ENCODE measurements around the gene METTL27.

METTL27 gene

DNA sequence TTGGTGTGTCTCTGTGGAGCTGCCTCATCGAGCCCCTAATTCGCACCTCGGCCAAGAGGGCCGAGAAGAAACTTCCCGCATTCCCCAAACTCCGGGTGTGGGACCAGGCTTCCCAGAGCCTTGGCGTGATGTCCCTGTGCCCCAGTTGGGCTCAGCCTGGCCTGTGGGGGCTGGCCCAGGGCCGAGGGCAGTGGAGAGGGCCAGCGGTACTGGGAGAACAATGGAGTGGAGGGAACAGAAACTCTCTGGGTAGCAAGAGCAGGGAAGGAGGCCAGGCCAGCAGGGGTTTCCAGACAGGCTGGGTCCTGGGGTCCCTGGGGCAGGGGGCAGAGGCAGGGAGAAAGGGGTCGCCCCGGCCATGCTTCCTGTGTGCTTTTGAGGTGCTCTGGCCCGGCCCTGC, 34.7 kb upstream of the METTL27 start:
- DNase-seq (ENCODE audit: insufficient read length, low spot score) (no peak), FAIRE-seq (no peak)
- TF ChIP-seq POLR2A (IDR thresholded peaks at IDR 0.05; ENCODE audit: low read depth, low read length), result no peak

DNA sequence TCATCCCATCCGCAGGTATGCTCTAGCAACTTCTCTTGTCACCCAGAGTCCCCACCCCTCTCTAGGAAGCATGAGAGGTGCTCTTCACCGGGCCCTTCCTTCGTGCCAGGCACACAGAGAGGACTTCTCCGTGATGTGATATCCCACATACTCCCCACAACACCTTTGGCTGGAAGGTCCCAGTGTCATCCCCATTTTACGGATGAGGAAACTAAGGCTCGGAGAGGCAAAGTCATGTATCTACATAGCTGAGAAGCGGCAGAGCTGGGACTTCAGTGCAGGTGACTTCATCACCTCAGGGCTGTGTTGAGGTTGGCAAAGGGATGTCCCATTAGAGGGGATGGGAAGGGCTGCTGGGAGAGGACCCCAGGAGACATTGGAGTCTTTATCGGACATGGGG, 34.0 kb upstream of the METTL27 start:
- TF ChIP-seq POLR2A (IDR thresholded peaks at IDR 0.05; ENCODE audit: low read depth, low read length), result no peak
- no peak for DNase-seq (ENCODE audit: insufficient read length, low spot score)
- FAIRE-seq, result no peak

DNA sequence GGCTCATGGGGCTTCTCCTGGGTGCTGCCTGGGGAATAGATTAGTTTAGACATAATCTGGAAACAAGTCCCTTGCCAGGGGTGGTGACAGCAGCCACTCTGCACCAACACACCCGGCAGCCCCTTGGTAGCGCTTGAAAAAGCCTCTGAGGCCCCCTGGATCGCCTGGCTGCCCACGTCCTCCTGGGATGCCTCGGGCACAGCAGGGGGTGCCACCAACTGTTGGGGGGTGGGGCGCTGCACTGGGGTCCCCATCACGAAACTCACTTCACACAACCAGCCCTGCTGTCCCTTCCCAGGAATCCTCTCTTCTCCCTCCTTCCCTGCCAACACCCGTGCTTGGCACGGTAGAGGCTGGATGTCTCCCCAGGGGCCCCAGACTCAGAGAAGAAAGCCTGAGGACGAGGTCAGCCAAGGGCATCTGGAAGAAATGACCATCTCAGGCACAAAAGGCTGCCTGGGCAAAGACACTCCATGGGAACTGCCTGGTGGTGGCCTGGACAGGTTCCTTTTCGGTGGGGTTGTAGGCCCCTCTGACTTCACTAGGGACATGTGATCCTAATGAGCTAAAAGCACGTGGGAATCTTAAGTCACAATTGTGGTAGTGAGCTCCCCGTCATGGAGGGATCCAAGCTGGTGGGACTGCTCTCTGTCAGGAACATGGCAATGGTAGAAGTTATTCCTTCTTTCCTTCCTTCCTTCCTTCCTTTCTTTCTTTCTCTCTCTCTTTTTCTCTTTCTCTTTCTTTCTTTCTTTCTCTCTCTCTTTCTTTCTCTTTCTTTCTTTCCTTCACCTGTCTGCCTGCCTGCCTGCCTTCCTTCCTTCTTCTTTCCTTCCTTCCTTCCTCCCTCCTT, 30.0 kb upstream of the METTL27 start:
- no peak for FAIRE-seq
- TF ChIP-seq POLR2A (IDR thresholded peaks at IDR 0.05; ENCODE audit: low read depth, low read length), result no peak

DNA sequence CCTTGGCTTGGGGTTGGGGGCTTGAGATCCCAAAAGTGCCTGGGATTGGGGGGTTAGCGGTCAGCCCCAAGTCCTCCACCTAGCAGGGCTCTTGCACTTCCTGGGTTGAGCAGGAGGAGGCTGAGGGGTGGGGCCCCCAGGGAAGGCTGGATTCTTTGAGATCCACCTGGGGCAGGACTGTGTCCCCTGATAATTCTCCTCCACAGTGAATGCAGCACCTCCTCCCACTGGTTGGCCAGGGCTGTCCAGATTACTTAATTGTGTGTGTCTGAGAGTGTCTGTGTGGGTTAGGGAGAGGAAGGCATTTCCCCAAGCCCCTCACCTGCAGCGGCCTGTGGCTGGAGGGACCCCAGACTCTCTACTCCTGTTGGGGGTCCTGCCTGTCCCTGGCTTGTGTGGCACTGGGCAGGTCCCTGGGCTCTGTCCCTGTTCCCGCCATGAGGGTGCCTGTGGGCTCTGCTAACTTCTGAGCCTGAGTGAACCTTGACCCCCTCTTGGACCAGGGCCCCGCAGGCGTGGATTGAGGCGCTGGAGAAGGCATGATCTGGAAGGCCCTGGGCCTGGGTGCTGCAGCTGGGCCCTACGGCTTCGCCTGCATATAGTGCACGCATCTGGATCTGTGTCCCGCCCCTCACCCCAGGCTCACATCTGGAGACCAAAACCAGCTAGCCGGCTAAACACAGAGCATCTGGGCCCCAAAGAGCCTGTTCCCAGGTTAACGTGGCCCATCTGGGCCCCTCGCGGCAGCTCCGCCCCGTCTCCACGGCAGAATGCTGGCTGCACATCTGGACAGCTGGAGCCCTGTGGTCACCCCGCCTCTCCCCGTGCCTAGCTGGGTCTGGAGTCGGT, 29.1 kb upstream of the METTL27 start:
- no peak for TF ChIP-seq POLR2A (IDR thresholded peaks at IDR 0.05; ENCODE audit: low read depth, low read length)
- DNase-seq (ENCODE audit: insufficient read length, low spot score) (no peak), FAIRE-seq (no peak)

More for the DNA sequence above, 30.0 kb upstream of the METTL27 start:
- DNase-seq (ENCODE audit: insufficient read length, low spot score), result no peak

DNA sequence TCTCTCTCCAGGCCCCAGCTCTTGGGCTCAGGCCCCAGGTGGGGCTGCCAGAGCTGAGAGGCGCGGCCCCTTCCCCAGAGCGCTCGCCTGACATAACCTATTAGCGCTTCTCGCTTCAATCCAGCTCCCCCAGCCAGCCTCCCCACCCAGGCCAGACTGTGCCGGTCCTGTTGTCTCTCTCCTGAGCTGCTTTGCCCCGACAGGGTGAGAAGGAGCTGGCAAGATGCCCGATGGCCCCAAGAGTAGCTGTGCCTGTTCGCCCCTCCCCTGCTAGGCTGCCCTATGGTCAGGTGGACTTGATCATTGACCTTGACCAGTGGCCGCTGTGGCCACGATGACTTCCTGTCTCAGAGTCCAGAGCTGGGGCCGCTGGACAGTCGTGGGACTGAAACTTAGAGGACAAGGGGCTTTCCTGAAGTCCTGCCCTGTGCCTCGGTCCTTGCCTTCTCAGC, 27.8 kb upstream of the METTL27 start:
- no peak for TF ChIP-seq POLR2A (IDR thresholded peaks at IDR 0.05; ENCODE audit: low read depth, low read length)
- DNase-seq (ENCODE audit: insufficient read length, low spot score), result no peak
- no peak for FAIRE-seq

DNA sequence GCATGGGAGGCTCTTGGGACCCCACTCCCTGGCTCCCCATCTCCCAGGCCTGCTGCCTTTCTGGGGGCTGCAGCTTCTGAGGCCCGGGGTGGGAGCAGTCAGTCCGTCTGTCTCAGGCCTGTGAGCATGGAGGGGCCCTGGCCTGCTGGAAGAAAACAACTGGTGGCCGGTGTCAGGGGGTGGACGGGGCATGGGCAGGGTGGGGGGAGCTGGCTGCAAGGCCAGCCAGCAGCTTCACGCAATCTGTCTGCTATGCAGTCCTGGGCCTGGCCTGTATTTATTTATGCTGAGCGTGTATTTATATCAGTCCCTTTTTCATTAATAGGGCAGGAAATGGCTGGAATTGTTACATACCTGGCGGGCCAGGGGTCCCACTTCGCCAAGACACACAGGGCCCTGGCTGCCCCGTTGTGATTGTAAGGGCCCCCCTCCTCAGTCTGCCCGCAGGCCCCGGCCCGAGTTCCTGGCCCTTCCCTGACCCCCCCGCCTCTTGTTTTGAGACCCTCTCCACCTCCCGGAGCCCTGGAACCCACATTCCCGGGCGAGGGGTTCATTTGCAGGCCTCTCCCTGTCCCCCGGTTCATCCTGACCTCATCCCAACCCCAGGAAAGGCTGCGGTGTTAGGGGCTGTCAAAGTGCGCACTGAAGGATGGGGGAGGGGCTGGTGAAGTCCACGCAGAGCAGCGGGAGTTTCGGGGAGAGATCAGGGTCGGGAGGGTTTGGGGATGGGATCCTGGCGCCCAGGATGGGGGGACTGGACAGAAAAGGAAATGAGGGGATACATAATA, 26.9 kb upstream of the METTL27 start:
- DNase-seq (ENCODE audit: insufficient read length, low spot score), result no peak
- FAIRE-seq, result no peak
- no peak for TF ChIP-seq POLR2A (IDR thresholded peaks at IDR 0.05; ENCODE audit: low read depth, low read length)

DNA sequence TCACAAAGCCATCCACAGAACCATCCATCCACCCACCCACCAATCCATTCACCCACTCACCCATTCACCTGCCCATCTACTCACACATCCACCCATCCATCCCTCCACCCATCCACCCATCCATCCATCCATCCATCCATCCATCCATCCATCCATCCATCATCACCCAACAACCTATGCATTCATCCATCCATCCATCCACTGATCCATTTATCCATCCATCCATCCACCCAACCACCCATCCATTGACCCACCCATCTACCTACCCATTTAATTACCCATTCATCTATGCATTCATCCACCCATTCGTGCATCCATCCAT, 24.1 kb upstream of the METTL27 start:
- no peak for FAIRE-seq
- no peak for TF ChIP-seq POLR2A (IDR thresholded peaks at IDR 0.05; ENCODE audit: low read depth, low read length)
- no peak for DNase-seq (ENCODE audit: insufficient read length, low spot score)

DNA sequence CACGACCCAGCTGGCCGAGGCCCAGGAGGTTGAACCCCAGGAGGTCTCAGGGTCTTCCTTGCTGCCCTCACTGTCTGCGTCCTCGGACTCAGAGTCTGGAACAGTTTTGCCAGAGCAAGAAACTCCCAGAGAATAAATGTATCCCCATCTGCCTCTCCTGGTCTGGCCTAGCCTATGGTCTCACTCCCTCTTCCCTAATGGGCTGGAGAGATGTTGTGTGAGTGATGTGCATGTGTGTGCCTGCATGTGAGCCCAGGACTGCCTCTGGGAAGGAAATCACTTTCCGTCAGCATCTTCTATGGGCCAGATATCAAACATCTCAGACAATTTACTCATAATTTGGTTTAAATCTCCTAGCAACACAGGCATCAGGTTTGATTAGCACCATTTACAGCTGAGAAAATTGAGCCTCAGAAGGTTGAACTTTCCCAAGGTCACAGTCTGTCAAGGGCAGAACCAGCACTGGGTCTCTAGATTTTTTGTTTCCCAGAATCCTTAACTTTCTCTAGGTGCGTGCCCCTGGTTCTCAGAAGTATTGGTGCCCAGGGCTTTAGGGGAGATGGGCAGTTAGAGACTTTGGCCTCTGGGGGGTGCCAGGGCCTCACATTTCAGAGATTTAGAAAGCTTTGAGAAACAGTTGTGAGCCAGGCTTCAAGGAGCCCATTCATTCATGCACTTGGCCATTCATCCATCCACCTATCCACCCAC, 23.6 kb upstream of the METTL27 start:
- TF ChIP-seq POLR2A (IDR thresholded peaks at IDR 0.05; ENCODE audit: low read depth, low read length), result no peak
- no peak for FAIRE-seq
- no peak for DNase-seq (ENCODE audit: insufficient read length, low spot score)

DNA sequence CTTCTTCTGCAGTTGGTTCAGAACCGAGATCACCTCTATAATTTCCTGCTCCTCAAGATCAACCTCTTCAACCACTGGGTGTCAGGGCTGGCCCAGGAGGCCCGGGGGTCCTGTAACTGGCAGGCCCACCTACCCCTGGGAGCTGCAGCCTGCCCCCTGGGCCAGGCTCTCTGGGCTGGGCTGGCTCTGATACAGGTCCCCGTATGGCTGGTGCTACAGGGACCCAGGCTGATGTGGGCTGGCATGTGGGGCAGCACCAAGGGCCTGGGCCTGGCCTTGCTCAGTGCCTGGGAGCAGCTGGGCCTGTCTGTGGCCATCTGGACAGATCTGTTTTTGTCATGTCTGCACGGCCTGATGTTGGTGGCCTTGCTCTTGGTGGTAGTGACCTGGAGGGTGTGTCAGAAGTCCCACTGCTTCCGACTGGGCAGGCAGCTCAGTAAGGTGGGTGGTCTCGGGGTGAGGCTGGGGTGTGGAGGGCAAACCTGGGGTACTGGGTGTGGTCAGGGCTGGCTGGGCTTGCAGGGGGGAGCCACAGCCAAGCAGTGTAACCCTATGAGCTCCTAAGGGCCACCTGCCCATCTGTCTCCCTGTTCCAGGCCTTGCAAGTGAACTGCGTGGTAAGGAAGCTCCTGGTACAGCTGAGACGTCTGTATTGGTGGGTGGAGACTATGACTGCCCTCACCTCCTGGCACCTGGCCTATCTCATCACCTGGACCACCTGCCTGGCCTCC, 22.8 kb upstream of the METTL27 start:
- DNase-seq (ENCODE audit: insufficient read length, low spot score) (no peak), FAIRE-seq (no peak)
- no peak for TF ChIP-seq POLR2A (IDR thresholded peaks at IDR 0.05; ENCODE audit: low read depth, low read length)

DNA sequence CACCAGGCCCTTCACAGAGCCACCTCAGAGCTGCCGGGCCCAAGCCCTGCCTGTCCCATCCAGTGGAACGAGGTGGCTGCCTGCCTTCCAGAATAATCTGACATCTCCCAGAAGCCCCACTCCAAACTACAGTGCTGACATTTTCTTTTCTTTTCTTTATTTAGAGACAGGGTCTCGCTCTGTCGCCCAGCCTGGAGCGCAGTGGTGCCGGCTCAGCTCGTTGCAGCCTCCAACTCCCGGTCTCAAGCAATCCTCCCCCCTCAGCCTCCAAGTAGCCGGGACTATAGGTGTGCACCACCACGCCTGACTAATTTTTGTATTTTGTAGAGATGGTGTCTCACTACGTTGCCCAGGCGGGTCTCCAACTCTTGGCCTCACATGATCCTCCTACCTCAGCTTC, 19.0 kb upstream of the METTL27 start:
- FAIRE-seq (no peak), DNase-seq (ENCODE audit: insufficient read length, low spot score) (no peak)
- TF ChIP-seq POLR2A (IDR thresholded peaks at IDR 0.05; ENCODE audit: low read depth, low read length), result no peak

DNA sequence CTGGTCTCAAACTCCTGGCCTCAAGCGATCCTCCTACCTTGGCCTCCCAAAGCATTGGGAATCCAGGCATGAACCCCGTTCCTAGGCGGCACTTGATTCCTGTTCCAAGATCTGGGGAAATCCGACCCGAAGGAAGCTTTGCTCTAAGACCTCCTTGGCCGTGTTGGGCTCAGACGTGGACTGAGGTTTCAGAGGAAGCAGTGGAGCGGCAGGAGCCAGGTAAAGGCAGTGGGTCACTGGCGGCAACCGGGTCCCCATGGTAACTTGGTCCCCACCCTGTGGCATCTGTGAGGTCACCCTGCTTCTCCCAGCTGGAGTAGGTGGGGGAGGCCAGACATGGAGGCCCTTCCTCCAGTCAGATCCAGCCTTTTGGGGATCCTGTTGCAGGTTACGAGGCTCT, 18.5 kb upstream of the METTL27 start, which contains the start of gene TMEM270:
Gene TMEM270, plus strand, starts transcription at position 301 of the 400 bp plus-strand sequence. Its CDS starts 36 bp downstream, at position 337.
- no peak for DNase-seq (ENCODE audit: insufficient read length, low spot score)
- FAIRE-seq, result no peak
- no peak for TF ChIP-seq POLR2A (IDR thresholded peaks at IDR 0.05; ENCODE audit: low read depth, low read length)

DNA sequence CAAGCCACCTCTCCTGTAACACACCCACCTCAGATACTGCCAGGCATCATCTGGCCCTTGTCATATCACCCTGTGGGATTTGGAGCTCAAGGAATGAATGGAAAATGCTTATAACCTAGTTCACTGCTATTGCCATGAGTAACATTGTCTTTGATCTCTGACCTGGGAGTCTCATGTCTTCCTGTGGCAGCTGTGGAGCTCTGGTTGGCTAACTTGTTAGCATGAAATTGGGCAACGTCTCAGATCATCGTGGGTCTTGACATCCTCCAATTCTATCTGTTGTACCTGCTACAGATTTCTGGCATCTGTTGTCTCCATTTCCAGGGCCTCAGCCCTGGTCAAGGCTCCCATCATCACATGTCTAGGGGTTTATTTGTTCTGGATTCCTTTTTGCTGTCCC, 16.5 kb upstream of the METTL27 start:
- FAIRE-seq, result no peak

DNA sequence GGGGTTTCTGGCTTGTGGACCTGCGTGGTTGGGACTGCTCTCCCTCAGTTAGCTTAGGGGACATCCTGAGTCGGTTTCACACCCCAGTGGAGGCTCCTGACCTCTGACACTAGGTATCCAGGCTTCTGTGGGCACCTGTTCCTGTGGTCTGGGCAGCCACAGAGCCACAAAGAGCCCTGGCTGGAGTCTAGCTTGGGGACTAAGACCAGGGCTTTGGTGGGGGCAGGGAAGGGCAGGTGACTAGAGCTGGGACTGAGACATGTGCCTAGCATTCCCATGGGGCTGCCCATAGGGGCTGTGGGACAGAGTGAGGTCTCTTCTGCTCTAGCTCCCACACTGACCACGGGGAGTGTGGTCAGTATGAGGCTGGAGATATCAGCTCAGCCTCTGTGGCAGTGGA, 14.6 kb upstream of the METTL27 start:
- TF ChIP-seq POLR2A (IDR thresholded peaks at IDR 0.05; ENCODE audit: low read depth, low read length), result no peak
- DNase-seq (ENCODE audit: insufficient read length, low spot score), result no peak
- FAIRE-seq, result no peak

More for the DNA sequence above, 16.5 kb upstream of the METTL27 start:
- no peak for TF ChIP-seq POLR2A (IDR thresholded peaks at IDR 0.05; ENCODE audit: low read depth, low read length)
- no peak for DNase-seq (ENCODE audit: insufficient read length, low spot score)
